ENCODE results near the gene HOXB9.

Gene HOXB9

GRCh38 chr17:48609759-48610281 is 16.3 kb downstream of the HOXB9 start:
- no peak for DNase-seq

GRCh38 chr17:48609033-48609432 is 17.1 kb downstream of the HOXB9 start:
- DNase-seq: no peak

GRCh38 chr17:48608494-48608834 is 17.7 kb downstream of the HOXB9 start:
- DNase-seq: no peak

GRCh38 chr17:48606892-48607614 is 19.1 kb downstream of the HOXB9 start:
- no peak for DNase-seq

- DNase-seq: no peak
These were observed 19.9 kb downstream of the HOXB9 start for GRCh38 chr17:48605991-48606891.

- no peak for DNase-seq
These were observed 20.7 kb downstream of the HOXB9 start for GRCh38 chr17:48605409-48605919.

- DNase-seq: no peak
These were observed 21.3 kb downstream of the HOXB9 start, which contains the start of gene HOXB6 for GRCh38 chr17:48604770-48605329. Gene HOXB6 (minus strand): TSS chr17:48604986. CDS start chr17:48598150, 6,836 bp downstream.

GRCh38 chr17:48603959-48604769 is 22.0 kb downstream of the HOXB9 start:
- DNase-seq: no peak

- DNase-seq: no peak
These were observed 24.4 kb downstream of the HOXB9 start for GRCh38 chr17:48601539-48602425.

- no peak for DNase-seq
These were observed 25.0 kb downstream of the HOXB9 start for GRCh38 chr17:48601207-48601538.

- no peak for DNase-seq
These were observed 25.7 kb downstream of the HOXB9 start for GRCh38 chr17:48600244-48601098.

GRCh38 chr17:48599354-48599753 is 26.8 kb downstream of the HOXB9 start:
- no peak for DNase-seq

- DNase-seq: no peak
These were observed 27.4 kb downstream of the HOXB9 start for GRCh38 chr17:48598736-48599135.

GRCh38 chr17:48597778-48598631 is 28.2 kb downstream of the HOXB9 start:
- DNase-seq: peak; percentile 53

GRCh38 chr17:48597528-48597777 is 28.7 kb downstream of the HOXB9 start:
- no peak for DNase-seq

GRCh38 chr17:48596735-48597527 is 29.2 kb downstream of the HOXB9 start:
- no peak for DNase-seq

GRCh38 chr17:48596000-48596734 is 30.0 kb downstream of the HOXB9 start:
- peak; percentile 67 for DNase-seq

Data from stimulated activated CD4-positive, alpha-beta T cell treated with anti-CD3 and anti-CD28 coated beads, Interleukin-15, amount 100 ng/mL, for 24 hours (primary cell).